Activated CD4-positive, alpha-beta memory T cell treated with anti-CD3 and anti-CD28 coated beads, Interleukin-2, amount 10 ng/mL, durations not matched to agents 7 days and 5 days (primary cell): ENCODE data around the gene ERLEC1. TPM values are rescaled to one million over a fixed set of nuclear protein-coding genes. Genes with fewer than 3 reads are reported as not detected.

Experiments
- total RNA-seq, 2 experiments: library from RNA; stranded (reverse); gene quantifications; one replicate each; pipeline ENCODE4 v1.2.3, GENCODE V29; 2021

ERLEC1 gene
- total RNA-seq, 2 experiments from 2014 or later: 32.6 to 33.3 TPM

Other genes with a start within 250 kb of the ERLEC1 start
- gene CHAC2, start 19.2 kb upstream of the ERLEC1 start, total RNA-seq: 10 to 100 TPM in 1 of 2 experiments, 1 to 10 TPM in 1; 9.1 to 10.3 TPM
- 10 to 100 TPM; 27.6 to 29.5 TPM for gene ASB3, start 91 bp upstream of the ERLEC1 start, total RNA-seq
- gene GPR75, start 72.9 kb downstream of the ERLEC1 start, total RNA-seq: 1 to 10 TPM; 1.4 to 1.7 TPM
- 10 to 100 TPM; 47.4 to 47.8 TPM for gene PSME4, start 183.9 kb downstream of the ERLEC1 start, total RNA-seq